Ascending aorta (tissue), 2 donors: ENCODE data around the gene PTGIR. TPM values are rescaled to one million over a fixed set of nuclear protein-coding genes. Genes with fewer than 3 reads are reported as not detected.

Experiments used
- DNase-seq, 2 donors: peaks; one replicate each; pipeline ENCODE4 v3.0.0-alpha.2; 2019; ENCODE audit warnings: low spot score in 2 of 2
- H3K27ac ChIP-seq, 2 donors: fragments of 200-600 bp; sonication (generic); one replicate each; pipeline ENCODE4 v1.5.1; 2016 to 2017; ENCODE audit warnings: mild to moderate bottlenecking in 1 of 2
- H3K27me3 ChIP-seq: fragments of 200-600 bp; sonication (generic); one replicate; pipeline ENCODE4 v1.5.1; 2017
- H3K36me3 ChIP-seq, 2 donors: fragments of 200-600 bp; sonication (generic); one replicate each; pipeline ENCODE4 v1.5.1; 2016
- H3K4me1 ChIP-seq, 2 donors: fragments of 200-600 bp; sonication (generic); one replicate each; pipeline ENCODE4 v1.5.1; 2016 to 2017; ENCODE audit warnings: mild to moderate bottlenecking in 1 of 2
- H3K4me3 ChIP-seq, 2 donors: fragments of 200-600 bp; sonication (generic); one replicate each; pipeline ENCODE4 v1.5.1; 2016 to 2017; ENCODE audit warnings: mild to moderate bottlenecking in 1 of 2
- H3K9me3 ChIP-seq, 2 donors: fragments of 200-600 bp; sonication (generic); one replicate each; pipeline ENCODE4 v1.5.1; 2016
- CTCF ChIP-seq, 3 experiments: fragments of 200-600 bp in 2 of 3; fragments of 450-650 bp in 1 of 3; sonication (generic) in 2 of 3; IDR thresholded peaks; one replicate each; pipeline ENCODE4 v1.5.1; 2016 to 2019; ENCODE audit warnings: antibody characterized with exemption in 3 of 3, mild to moderate bottlenecking in 1 of 3, moderate library complexity in 1 of 3
- intact Hi-C: fragments of 100-400 bp; cut with DNase I; formaldehyde crosslinking; loops from one replicate; pipeline ENCODE4 v1.15.1; 2023
- total RNA-seq: library from RNA; depleted of rRNA; stranded (reverse); fragments of >200 nt; gene quantifications from one replicate; pipeline ENCODE4 v1.1.0, GENCODE V29; 2016

The PTGIR gene
- total RNA-seq, 1 donor from 2014 or later, result 120 TPM

- H3K9me3 ChIP-seq, result no peaks in the 10 kb centered on the region
- peak in 1 of 3 experiments; percentile 6 for TF ChIP-seq CTCF (IDR thresholded peaks at IDR 0.05)
- peaks cover 18 to 51% of the 10 kb centered on the region in 2 donors for H3K4me1 ChIP-seq
- intact Hi-C loops, result loop anchor here (10.0 kb wide), 1 partner anchor 210 kb away; no protein-coding TSS in a partner anchor
- peak overlapping the region; percentile 93 to 98 for H3K27ac ChIP-seq
- H3K36me3 ChIP-seq, result peaks cover 32 to 43% of the 10 kb centered on the region in 2 donors
- peak overlapping the region; percentile 27 to 88 for H3K4me3 ChIP-seq
- DNase-seq, result peak in 1 of 2 donors; percentile 78
- no peaks in the 10 kb centered on the region for H3K27me3 ChIP-seq
Measured at GRCh38 chr19:46604781-46605355, 20.0 kb downstream of the PTGIR start.

- no peaks in the 10 kb centered on the region for H3K27me3 ChIP-seq
- intact Hi-C loops, result loop anchor here (10.0 kb wide), 1 partner anchor 209 kb away; no protein-coding TSS in a partner anchor
- H3K27ac ChIP-seq, result peak overlapping the region; percentile 93 to 98
- H3K36me3 ChIP-seq, result peaks cover 21 to 32% of the 10 kb centered on the region in 2 donors
- H3K9me3 ChIP-seq, result no peaks in the 10 kb centered on the region
- peak in 1 of 2 donors; percentile 61 for DNase-seq
- peaks cover 18 to 51% of the 10 kb centered on the region in 2 donors for H3K4me1 ChIP-seq
- peak overlapping the region; percentile 88 for H3K4me3 ChIP-seq
- no peak for TF ChIP-seq CTCF (IDR thresholded peaks at IDR 0.05)
Measured at GRCh38 chr19:46603752-46604231, 21.1 kb downstream of the PTGIR start.

- no peaks in the 10 kb centered on the region for H3K9me3 ChIP-seq
- peak overlapping the region; percentile 93 to 98 for H3K27ac ChIP-seq
- no peaks in the 10 kb centered on the region for H3K27me3 ChIP-seq
- intact Hi-C loops, result loop anchor here (10.0 kb wide), 1 partner anchor 208 kb away; no protein-coding TSS in a partner anchor
- peaks cover 18 to 51% of the 10 kb centered on the region in 2 donors for H3K4me1 ChIP-seq
- no peak for TF ChIP-seq CTCF (IDR thresholded peaks at IDR 0.05)
- H3K4me3 ChIP-seq, result peak overlapping the region; percentile 88
- peak in 1 of 2 donors; percentile 68 for DNase-seq
- H3K36me3 ChIP-seq, result peaks cover 16 to 26% of the 10 kb centered on the region in 2 donors
Measured at GRCh38 chr19:46603195-46603637, 21.7 kb downstream of the PTGIR start.

GRCh38 chr19:46602392-46603194 lies 22.3 kb downstream of the PTGIR start:
- Histone ChIP-seq H3K9me3 (no peaks in the 10 kb centered on the region), H3K4me1 (peaks cover 18 to 50% of the 10 kb centered on the region in 2 donors), H3K27me3 (no peaks in the 10 kb centered on the region), H3K27ac (peak overlapping the region; percentile 93 to 98), H3K4me3 (peak overlapping the region; percentile 88), H3K36me3 (peaks cover 10 to 20% of the 10 kb centered on the region in 2 donors)
- no peak for TF ChIP-seq CTCF (IDR thresholded peaks at IDR 0.05)
- DNase-seq, result peak in 1 of 2 donors; percentile 72
- intact Hi-C loops, result loop anchor here (10.0 kb wide), 1 partner anchor 208 kb away; no protein-coding TSS in a partner anchor

GRCh38 chr19:46601318-46602224 lies 23.3 kb downstream of the PTGIR start, which contains the start of gene CALM3:
TSS of gene CALM3 (plus strand) at chr19:46601330. CDS start at chr19:46601435, 105 bp downstream.
- peak within 1 kb of the TSS; percentile 88 for H3K4me3 ChIP-seq
- peak in 1 of 3 experiments; percentile 11 for TF ChIP-seq CTCF (IDR thresholded peaks at IDR 0.05)
- H3K9me3 ChIP-seq, result no peaks in the 10 kb centered on the region
- peak within 1 kb of the TSS; percentile 93 to 98 for H3K27ac ChIP-seq
- peak in 1 of 2 donors; percentile 69 for DNase-seq
- peaks cover 18 to 40% of the 10 kb centered on the region in 2 donors for H3K4me1 ChIP-seq
- intact Hi-C loops, result loop anchor here (1.0 to 10.0 kb wide), 4 partner anchors 23 to 249 kb away; partner anchors contain the start of genes AP2S1, DACT3 and PTGIR
- H3K27me3 ChIP-seq, result no peaks in the 10 kb centered on the region
- peaks cover 6 to 10% of the 10 kb centered on the region in 2 donors for H3K36me3 ChIP-seq
